HFF-Myc (cell line): ENCODE data around the gene EPB41L4A.
A peak's percentile ranks its signal among the peaks of the same experiment; 100 is the strongest.

Experiments
- DNase-seq: peaks from one replicate; pipeline ENCODE4 v3.0.0-alpha.2; 2011; ENCODE audit warnings: low read depth; ENCODE audit errors: extremely low read depth
- H3K4me3 ChIP-seq: replicated peaks from 2 replicates; pipeline ENCODE4 v1.5.1; 2011; ENCODE audit warnings: low read depth, mild to moderate bottlenecking, control low read depth, low read length
- CTCF ChIP-seq: IDR thresholded peaks from 2 replicates; pipeline ENCODE4 v1.5.1; 2012; ENCODE audit warnings: mild to moderate bottlenecking, low read depth, low read length, control low read depth; ENCODE audit errors: missing control alignments

EPB41L4A gene

GRCh38 chr5:112125903-112126302 is 293.2 kb downstream of the EPB41L4A start:
- no peak for TF ChIP-seq CTCF
- no peak overlapping the region for H3K4me3 ChIP-seq
- DNase-seq, result peak; percentile 59

DNA sequence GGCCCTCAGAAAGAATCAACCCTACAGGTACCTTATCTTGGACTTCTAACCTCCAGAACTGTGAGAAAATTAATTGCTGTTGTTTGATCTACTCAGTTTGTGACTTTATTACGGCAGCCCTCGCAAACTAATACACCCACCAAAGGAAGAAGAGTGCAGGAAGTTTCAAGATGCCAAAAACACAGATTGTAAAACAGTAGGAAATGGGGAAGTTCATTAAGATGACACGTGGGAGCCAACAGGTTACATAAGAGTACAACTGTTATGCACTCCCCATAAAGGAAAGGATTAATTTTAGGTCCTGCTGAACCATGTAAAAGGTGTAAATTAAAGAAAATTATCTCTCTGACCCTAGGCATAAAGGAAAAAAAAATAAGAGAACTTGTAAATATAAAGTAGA is 294.3 kb downstream of the EPB41L4A start:
- DNase-seq, result no peak
- no peak for TF ChIP-seq CTCF
- no peak overlapping the region for H3K4me3 ChIP-seq

- DNase-seq, result no peak
- no peak for TF ChIP-seq CTCF
- no peak overlapping the region for H3K4me3 ChIP-seq
Observed at GRCh38 chr5:112123086-112123485, 296.0 kb downstream of the EPB41L4A start.

GRCh38 chr5:112122353-112122752 is 296.7 kb downstream of the EPB41L4A start:
- DNase-seq, result no peak
- no peak overlapping the region for H3K4me3 ChIP-seq
- no peak for TF ChIP-seq CTCF

DNA sequence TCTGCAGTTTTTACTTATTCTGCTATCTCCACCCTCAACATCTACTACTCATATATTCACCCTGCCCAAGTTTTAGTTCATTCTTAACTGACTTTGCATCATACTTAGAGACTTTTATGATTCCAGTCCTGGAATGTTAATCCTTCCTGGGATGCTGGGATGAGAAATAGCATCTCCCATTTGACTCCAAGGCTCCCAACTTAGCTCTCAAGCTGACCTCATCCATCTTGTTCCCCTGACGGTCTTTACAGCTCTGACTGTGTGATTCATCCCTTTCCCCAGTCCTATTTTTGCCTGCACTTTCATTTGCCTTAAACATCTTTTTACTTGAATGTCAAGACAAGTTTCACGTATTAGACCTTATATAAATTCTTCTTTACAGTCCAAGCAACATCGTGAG is 297.8 kb downstream of the EPB41L4A start:
- no peak for TF ChIP-seq CTCF
- H3K4me3 ChIP-seq, result no peak overlapping the region
- no peak for DNase-seq

GRCh38 chr5:112119969-112120368 is 299.1 kb downstream of the EPB41L4A start:
- peak; percentile 4 for TF ChIP-seq CTCF
- H3K4me3 ChIP-seq, result no peak overlapping the region
- DNase-seq, result no peak

DNA sequence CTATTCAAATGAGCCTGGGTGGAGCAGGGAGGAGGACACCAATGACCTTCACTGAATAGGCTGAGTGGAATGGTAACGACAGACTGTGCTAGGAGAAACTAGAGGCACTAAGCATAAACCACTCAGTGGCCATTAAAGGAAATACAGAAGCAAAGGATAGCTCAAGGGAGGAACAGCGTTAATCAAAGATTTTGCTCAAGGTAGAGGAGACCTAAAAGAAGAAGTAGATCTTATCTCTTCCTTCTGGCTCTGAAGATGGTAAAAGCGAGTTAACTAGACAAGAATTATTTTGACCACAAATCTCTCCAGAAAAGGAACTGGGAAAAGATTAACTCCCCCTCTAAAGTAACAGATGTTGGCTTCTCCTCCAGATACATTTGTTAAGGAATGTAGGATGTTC is 299.6 kb downstream of the EPB41L4A start:
- DNase-seq, result no peak
- no peak for TF ChIP-seq CTCF
- no peak overlapping the region for H3K4me3 ChIP-seq
